NCI-H128 (cell line): ENCODE data around the gene SH3RF3.

Experiments used
- DNase-seq: peaks from one replicate; lab custom pipeline; 2025; ENCODE audit not compliant: unreplicated experiment; lab: John Stamatoyannopoulos, UW

Gene SH3RF3

GRCh38 chr2:109297566-109298490, 168.8 kb downstream of the SH3RF3 start:
- DNase-seq: no peak

- DNase-seq: no peak
Observed at GRCh38 chr2:109298851-109299250, 169.8 kb downstream of the SH3RF3 start.

- DNase-seq: no peak
Observed at GRCh38 chr2:109299536-109299935, 170.5 kb downstream of the SH3RF3 start.

- DNase-seq: no peak
Observed at GRCh38 chr2:109300582-109300981, 171.6 kb downstream of the SH3RF3 start.

- no peak for DNase-seq
Observed at GRCh38 chr2:109301746-109302145, 172.7 kb downstream of the SH3RF3 start.

GRCh38 chr2:109302319-109302718, 173.3 kb downstream of the SH3RF3 start:
- no peak for DNase-seq

GRCh38 chr2:109304242-109304641, 175.2 kb downstream of the SH3RF3 start:
- no peak for DNase-seq

- peak; percentile 13 for DNase-seq
Observed at GRCh38 chr2:109304731-109305470, 175.9 kb downstream of the SH3RF3 start.

- DNase-seq: no peak
Observed at GRCh38 chr2:109305490-109306167, 176.6 kb downstream of the SH3RF3 start.

- no peak for DNase-seq
Observed at GRCh38 chr2:109306190-109306589, 177.2 kb downstream of the SH3RF3 start.

GRCh38 chr2:109311771-109312170, 182.8 kb downstream of the SH3RF3 start:
- DNase-seq: no peak

GRCh38 chr2:109312902-109313301, 183.9 kb downstream of the SH3RF3 start:
- no peak for DNase-seq

GRCh38 chr2:109313343-109313742, 184.3 kb downstream of the SH3RF3 start:
- no peak for DNase-seq

- no peak for DNase-seq
Observed at GRCh38 chr2:109316091-109316490, 187.1 kb downstream of the SH3RF3 start.

GRCh38 chr2:109317471-109318095, 188.6 kb downstream of the SH3RF3 start:
- DNase-seq: no peak

GRCh38 chr2:109318150-109318948, 189.3 kb downstream of the SH3RF3 start:
- no peak for DNase-seq

GRCh38 chr2:109318949-109319342, 189.9 kb downstream of the SH3RF3 start:
- no peak for DNase-seq

- no peak for DNase-seq
Observed at GRCh38 chr2:109320195-109320922, 191.4 kb downstream of the SH3RF3 start.

GRCh38 chr2:109321570-109321969, 192.6 kb downstream of the SH3RF3 start:
- no peak for DNase-seq

GRCh38 chr2:109322111-109322510, 193.1 kb downstream of the SH3RF3 start:
- no peak for DNase-seq
